ENCODE results near the gene MTMR11.

MTMR11 gene

DNA sequence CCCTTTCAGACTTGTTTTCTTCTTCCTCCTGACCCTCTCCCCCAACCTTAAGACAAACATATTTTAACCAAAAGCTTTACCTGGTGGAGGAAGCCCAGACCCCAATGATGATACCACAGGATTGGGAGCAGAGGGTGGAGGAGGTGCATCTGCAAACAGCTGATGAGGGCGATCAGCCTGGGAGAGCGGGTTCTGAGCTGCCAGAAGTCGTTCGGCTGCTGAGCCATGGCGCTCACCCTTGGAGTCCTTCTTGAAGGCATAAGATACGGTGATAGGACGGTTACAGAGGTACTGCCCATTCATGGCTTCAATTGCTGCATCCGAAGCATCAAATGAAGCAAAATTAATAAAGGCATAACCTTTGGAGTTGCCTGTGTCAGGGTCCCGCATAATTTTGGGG is 10.4 kb downstream of the MTMR11 start:
- TF ChIP-seq, protein P1, sequence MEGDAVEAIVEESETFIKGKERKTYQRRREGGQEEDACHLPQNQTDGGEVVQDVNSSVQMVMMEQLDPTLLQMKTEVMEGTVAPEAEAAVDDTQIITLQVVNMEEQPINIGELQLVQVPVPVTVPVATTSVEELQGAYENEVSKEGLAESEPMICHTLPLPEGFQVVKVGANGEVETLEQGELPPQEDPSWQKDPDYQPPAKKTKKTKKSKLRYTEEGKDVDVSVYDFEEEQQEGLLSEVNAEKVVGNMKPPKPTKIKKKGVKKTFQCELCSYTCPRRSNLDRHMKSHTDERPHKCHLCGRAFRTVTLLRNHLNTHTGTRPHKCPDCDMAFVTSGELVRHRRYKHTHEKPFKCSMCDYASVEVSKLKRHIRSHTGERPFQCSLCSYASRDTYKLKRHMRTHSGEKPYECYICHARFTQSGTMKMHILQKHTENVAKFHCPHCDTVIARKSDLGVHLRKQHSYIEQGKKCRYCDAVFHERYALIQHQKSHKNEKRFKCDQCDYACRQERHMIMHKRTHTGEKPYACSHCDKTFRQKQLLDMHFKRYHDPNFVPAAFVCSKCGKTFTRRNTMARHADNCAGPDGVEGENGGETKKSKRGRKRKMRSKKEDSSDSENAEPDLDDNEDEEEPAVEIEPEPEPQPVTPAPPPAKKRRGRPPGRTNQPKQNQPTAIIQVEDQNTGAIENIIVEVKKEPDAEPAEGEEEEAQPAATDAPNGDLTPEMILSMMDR (conservative IDR thresholded peaks at IDR 0.05), result no peak

DNA sequence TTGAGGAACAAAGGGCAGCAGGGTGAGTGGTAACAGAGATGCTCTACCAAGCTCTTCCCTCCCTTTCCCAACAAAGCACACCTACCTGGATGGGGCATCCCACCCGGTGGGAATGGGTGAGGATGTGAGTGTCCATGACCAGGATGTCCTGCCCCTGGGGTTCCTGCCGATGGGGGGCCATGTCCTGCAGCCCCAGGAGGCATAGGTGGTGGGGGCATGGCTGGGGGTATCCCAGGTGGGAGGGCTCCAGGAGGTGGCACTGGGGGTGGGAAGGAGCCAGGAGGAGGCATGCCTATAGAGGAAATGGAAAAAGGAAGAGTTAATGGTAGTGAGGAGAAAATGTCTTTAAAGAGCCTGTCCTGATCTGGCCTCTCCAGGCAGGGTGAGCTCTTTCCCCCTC is 10.9 kb downstream of the MTMR11 start:
- TF ChIP-seq, protein P1 (conservative IDR thresholded peaks at IDR 0.05), result no peak
- no peak overlapping the region for H3K27ac ChIP-seq

More for the DNA sequence above, 10.4 kb downstream of the MTMR11 start:
- H3K27ac ChIP-seq, result no peak overlapping the region

DNA sequence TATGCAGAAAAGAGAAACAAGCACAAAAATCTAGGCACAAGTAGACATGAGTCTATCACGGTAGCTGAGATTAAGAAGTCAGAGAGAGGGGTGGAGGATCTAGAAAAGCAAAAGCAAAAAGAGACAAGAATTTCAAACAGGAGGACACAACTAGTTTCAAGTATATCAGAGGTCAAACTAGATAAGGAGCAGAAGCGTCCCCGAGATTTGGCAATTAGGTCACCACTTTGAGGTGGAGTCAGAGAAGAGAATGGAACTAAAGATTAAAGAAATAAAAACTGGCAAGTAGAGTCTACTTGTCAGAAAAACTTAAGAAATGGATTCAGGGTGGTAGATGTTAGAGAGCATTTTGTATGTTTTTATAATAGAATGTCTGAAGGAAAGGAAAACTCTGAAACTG is 11.3 kb downstream of the MTMR11 start:
- H3K27ac ChIP-seq, result no peak overlapping the region
- TF ChIP-seq, protein P1 (conservative IDR thresholded peaks at IDR 0.05), result no peak

DNA sequence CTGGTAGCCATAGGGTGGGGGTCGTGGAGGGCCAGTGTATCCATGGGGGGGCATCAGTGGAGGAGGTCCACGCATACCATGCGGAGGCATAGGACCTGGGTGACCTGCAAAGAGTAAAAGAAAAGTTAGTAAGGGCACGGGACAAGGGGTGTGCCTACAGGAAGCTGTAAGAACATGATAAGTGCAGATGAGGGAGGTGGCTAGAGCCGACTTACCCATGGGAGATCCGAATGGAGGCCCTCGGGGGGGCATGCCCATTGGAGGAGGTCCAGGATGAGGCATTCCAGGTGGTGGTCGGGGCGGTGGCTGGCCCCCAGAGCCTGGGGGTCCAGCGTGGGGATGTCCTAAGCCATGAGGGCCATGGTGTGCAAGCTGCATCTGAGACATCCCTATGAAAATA is 13.1 kb downstream of the MTMR11 start:
- TF ChIP-seq, protein P1 (conservative IDR thresholded peaks at IDR 0.05), result no peak
- no peak overlapping the region for H3K27ac ChIP-seq

DNA sequence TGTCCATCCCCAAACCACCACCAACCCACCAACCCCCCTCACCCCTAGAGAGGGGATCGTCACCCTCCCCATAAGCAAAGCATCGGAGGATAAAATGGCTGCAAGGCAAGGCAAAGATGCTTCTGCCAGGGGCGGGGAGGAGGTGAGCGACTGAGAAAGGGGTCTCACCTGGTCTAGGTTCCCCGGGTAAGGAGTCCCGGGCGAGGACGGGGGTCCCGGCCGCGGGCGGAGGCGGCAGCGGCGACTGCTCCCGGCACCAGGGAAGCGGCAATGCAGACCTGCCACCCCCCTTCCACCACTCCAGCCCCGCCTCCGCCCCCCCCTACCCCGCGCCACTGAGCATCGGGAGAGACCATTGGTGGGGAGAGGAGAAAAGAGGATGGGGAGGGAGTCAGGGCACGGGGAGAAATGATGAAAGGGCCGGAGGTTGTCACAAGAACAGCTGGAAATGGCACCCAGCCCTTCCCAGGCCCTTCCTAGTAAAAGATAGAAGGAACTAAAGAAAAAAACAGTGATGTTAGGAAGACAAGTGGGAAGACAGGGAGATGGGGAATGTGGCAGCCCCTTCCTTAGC is 19.0 kb downstream of the MTMR11 start, which contains the start of gene SV2A:
Gene SV2A (minus strand): TSS at position 274 of the 574 bp plus-strand sequence. CDS start 4,004 bp downstream, outside the sequence.
- H3K27ac ChIP-seq, result peak within 1 kb of the TSS; percentile 48
- TF ChIP-seq, protein P1 (conservative IDR thresholded peaks at IDR 0.05), result no peak

DNA sequence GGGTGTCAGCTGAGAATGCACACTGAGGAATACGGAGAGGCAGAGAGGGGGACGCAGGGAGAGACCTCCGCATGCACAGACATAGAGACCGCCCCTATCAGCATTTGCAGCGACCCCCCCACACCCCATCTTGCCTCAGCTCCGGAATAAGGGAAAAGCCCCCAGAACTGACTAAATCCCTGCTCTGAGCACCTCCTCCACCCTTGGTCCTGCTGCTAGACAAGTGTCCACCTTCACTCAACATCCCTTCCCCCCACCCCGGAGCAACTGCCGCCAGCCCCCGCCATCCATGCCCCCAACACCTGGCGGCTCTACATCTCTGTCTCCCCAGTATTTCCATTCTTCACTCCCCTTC is 19.8 kb downstream of the MTMR11 start:
- TF ChIP-seq, protein P1 (conservative IDR thresholded peaks at IDR 0.05), result no peak
- H3K27ac ChIP-seq, result no peak overlapping the region

DNA sequence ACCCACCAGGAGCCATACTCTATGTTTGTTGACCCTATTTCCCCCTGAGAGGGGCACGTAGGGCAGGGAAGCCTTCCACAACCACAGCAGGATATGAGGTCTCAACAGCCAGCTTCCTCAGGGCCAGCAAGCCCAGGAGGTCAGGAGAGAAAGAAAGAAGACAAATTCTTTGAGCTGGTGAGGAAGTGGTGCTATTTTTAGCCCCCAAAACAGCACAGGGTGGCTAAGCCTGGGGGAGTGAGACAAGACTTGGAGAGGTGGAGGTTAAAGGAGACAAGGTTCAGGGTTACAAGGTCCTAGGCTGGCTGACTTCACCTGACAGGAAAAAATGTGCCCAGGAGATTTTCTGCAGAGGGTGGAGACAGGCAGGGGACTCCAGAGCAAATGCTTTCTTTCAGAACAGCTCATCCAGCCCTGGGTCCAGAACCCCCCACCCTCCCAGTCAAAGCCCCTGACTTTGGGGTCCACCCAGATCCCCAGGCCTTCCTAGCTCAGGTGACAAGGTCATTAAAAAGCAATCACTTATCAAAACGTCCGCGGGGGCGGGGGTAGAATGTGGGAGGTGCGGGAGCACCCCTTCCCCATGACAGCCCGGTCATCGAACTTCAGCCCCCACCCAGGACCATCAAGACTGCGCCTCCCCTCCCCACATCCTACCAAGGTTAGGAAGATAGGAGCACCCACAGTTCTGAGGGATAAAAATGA is 20.3 kb downstream of the MTMR11 start:
- no peak overlapping the region for H3K27ac ChIP-seq

More for the DNA sequence above, 20.3 kb downstream of the MTMR11 start:
- TF ChIP-seq, protein P1 (conservative IDR thresholded peaks at IDR 0.05), result no peak

All from VCaP (cell line).